Measurements from ENCODE around the gene TPP1. TPM values are rescaled to one million over a fixed set of nuclear protein-coding genes. Genes with fewer than 3 reads are reported as not detected.

TPP1 gene
- total RNA-seq, 1 experiment from 2014 or later = 36.1 TPM

DNA sequence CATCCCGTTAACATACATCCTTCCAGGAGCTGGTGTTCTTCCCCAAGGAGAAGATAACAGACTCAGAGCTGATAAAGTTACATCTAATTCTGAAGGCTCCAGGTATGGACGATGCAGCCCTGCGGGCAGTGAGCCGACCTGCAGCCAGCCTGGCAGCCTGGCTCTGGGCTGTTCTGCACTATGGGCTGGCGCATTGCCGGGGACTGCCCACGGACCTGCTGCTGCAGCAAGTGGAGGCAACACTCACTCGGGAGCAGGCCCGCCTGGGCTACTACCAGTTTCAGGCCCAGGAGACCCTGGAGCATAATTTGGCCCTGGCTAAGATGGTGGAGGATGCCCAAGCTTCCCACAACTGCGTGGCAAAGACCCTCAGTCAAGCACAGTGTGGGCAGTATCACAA, 55.6 kb downstream of the TPP1 start:
- no peak for DNase-seq (ENCODE audit: low read depth)

DNA sequence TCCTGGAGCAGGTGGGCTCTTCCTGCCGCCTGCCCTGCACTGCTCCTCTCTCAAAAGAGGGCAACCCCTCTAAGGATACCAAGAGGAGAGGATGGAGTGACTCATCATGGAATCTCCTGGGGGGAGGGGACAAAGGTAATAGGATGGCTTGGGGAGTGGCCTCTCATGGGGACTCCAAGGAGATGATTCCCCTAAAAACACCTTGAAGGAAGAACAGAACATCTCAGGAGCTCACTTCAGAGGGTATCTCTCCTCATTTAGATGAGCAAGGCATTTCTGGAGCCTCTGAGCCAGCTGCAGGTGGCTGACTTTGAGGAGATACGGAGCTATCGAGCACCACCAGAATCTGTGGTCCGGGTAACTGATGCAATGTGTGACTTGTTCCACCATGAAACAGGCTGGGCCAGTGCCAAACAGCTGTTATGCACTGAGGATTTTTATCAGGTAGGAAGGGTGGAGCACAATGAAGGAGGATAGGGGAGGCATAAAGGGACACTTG, 56.1 kb downstream of the TPP1 start:
- DNase-seq (ENCODE audit: low read depth) = no peak

Other genes with a start within 250 kb of the TPP1 start
- gene SMPD1, start 228.9 kb downstream of the TPP1 start, total RNA-seq (2014; rRNA removed) = 71.8 and 75.2 TPM in 2 replicates
- 18.3 and 19.0 TPM in 2 replicates for gene APBB1, start 200.3 kb downstream of the TPP1 start, total RNA-seq (2014; rRNA removed)
- gene HPX, start 178.4 kb downstream of the TPP1 start, total RNA-seq (2014; rRNA removed) = 0.13 TPM in 1 of 2 replicates, not detected in the other
- 23.7 and 29.4 TPM in 2 replicates for gene TRIM3, start 145.5 kb downstream of the TPP1 start, total RNA-seq (2014; rRNA removed)
- 66.0 and 66.3 TPM in 2 replicates for gene ARFIP2, start 138.1 kb downstream of the TPP1 start, total RNA-seq (2014; rRNA removed)
- gene TIMM10B, start 137.9 kb downstream of the TPP1 start, total RNA-seq (2014; rRNA removed) = 25.4 and 28.8 TPM in 2 replicates
- 1.7 and 2.2 TPM in 2 replicates for gene DNHD1, start 122.1 kb downstream of the TPP1 start, total RNA-seq (2014; rRNA removed)
- gene RRP8, start 15.8 kb downstream of the TPP1 start, total RNA-seq (2014; rRNA removed) = 16.5 and 19.5 TPM in 2 replicates
- gene ILK, start 15.6 kb downstream of the TPP1 start, total RNA-seq (2014; rRNA removed) = 210 and 214 TPM in 2 replicates
- gene TAF10, start 7.2 kb downstream of the TPP1 start, total RNA-seq (2014; rRNA removed) = 99.9 and 120 TPM in 2 replicates
- gene DCHS1, start 36.4 kb upstream of the TPP1 start, total RNA-seq (2014; rRNA removed) = 2.4 and 2.6 TPM in 2 replicates
- 98.6 and 427 TPM in 2 replicates for gene MRPL17, start 63.9 kb upstream of the TPP1 start, total RNA-seq (2014; rRNA removed)
- gene OR2AG2, start 152.6 kb upstream of the TPP1 start, total RNA-seq (2014; rRNA removed) = 0.19 TPM in 1 of 2 replicates, not detected in the other
- gene OR2AG1, start 163.6 kb upstream of the TPP1 start, total RNA-seq (2014; rRNA removed) = not detected in 2 replicates
- gene OR6A2, start 180.3 kb upstream of the TPP1 start, total RNA-seq (2014; rRNA removed) = not detected in 2 replicates
- gene OR10A5, start 226.3 kb upstream of the TPP1 start, total RNA-seq (2014; rRNA removed) = not detected in 2 replicates
- gene OR10A2, start 243.6 kb upstream of the TPP1 start, total RNA-seq (2014; rRNA removed) = not detected in 2 replicates